Upper lobe of left lung (tissue), 4 donors: ENCODE results near the gene MAN2A2.

ENCODE experiments used
- POLR2A ChIP-seq, 4 donors: fragments of 450-650 bp; IDR thresholded peaks; one replicate each; pipeline ENCODE4 v1.5.1; 2016 to 2017; ENCODE audit warnings: antibody characterized with exemption in 4 of 4, mild to moderate bottlenecking in 2 of 4
- TF ChIP-seq, protein P1 (sequence below), 6 experiments: fragments of 450-650 bp in 4 of 6; fragments of 200-600 bp in 2 of 6; sonication (generic) in 2 of 6; IDR thresholded peaks; one replicate each; pipeline ENCODE4 v1.5.1; 2016 to 2019; ENCODE audit warnings: antibody characterized with exemption in 6 of 6

DNA sequence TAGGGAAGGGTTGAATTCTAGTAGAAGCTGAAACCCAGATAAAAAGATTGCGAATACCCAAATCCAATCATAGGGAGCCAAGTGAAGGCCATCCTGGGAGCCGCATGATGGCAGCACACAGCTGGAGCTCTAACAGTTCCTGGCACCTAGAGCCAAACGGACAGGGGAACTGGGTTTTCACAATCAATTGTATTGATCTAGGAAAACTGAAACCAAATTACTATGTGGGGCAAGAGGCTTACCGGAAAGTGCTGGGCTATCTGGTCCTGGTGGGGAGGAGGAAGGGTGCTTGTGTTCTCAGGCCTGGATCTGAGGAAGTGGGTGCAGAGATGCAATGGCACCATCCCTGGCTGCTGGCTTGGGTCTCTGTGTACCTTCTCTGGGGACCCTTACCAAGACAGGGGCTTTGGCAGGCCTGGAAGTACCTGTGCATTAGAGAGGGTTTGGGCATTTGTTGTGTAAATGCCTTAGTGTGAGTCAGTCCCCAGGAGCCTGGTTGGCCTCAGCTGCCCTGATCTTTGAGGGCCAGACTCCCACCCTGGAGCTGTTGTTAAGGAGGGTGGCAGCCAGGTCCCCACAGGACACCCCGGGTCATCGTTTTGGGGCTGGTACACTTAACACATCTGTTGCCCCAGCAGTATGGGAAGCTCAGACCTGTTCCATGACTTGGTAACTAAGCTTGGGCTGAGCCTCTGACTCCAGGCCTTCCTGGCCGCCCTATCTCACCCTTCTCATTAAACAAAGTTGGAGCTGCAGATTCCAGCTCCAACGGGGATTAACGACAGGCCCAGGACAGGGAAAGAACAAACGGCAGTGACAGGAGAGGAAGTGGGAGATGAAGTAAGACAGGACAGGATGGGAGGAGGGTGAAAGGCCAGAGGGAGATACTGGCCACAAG lies 43.6 kb upstream of the MAN2A2 start:
- TF ChIP-seq, protein P1, sequence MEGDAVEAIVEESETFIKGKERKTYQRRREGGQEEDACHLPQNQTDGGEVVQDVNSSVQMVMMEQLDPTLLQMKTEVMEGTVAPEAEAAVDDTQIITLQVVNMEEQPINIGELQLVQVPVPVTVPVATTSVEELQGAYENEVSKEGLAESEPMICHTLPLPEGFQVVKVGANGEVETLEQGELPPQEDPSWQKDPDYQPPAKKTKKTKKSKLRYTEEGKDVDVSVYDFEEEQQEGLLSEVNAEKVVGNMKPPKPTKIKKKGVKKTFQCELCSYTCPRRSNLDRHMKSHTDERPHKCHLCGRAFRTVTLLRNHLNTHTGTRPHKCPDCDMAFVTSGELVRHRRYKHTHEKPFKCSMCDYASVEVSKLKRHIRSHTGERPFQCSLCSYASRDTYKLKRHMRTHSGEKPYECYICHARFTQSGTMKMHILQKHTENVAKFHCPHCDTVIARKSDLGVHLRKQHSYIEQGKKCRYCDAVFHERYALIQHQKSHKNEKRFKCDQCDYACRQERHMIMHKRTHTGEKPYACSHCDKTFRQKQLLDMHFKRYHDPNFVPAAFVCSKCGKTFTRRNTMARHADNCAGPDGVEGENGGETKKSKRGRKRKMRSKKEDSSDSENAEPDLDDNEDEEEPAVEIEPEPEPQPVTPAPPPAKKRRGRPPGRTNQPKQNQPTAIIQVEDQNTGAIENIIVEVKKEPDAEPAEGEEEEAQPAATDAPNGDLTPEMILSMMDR (IDR thresholded peaks at IDR 0.05) = no peak
- TF ChIP-seq POLR2A (IDR thresholded peaks at IDR 0.05) = no peak
